ENCODE data around the gene CAPRIN1. TPM values are rescaled to one million over a fixed set of nuclear protein-coding genes. Genes with fewer than 3 reads are reported as not detected.

Gene CAPRIN1
- total RNA-seq, 3 donors from 2014 or later (not counting 1 experiment from before 2014, with no cell fraction given) = 118 to 158 (median 137) TPM

GRCh38 chr11:34132261-34132965 is 80.9 kb downstream of the CAPRIN1 start:
- TF ChIP-seq CTCF (IDR thresholded peaks at IDR 0.05) = no peak
- peaks cover 18% of the 10 kb centered on the region for H3K36me3 Mint-ChIP-seq
- H3K4me3 Mint-ChIP-seq = no peak overlapping the region

GRCh38 chr11:34134765-34135164 is 83.2 kb downstream of the CAPRIN1 start:
- no peaks in the 10 kb centered on the region for H3K4me1 ChIP-seq (ENCODE audit: control insufficient read depth, insufficient read depth, low read length)
- H3K27ac ChIP-seq (ENCODE audit: low read length) = no peak overlapping the region
- Mint-ChIP-seq H3K27me3 (ENCODE audit: low read depth in 2 of 2) (no peaks in the 10 kb centered on the region), H3K4me1 (peaks cover 0 to 10% of the 10 kb centered on the region in 2 donors), H3K27ac (no peak overlapping the region), H3K36me3 (peaks cover 23% of the 10 kb centered on the region), H3K4me3 (no peak overlapping the region), H3K9me3 (no peaks in the 10 kb centered on the region)
- no peak overlapping the region for H3K4me3 ChIP-seq (ENCODE audit: low read length)
- H3K9me3 ChIP-seq (ENCODE audit: control insufficient read depth, insufficient read depth, low read length) = no peaks in the 10 kb centered on the region
- DNase-seq (no peak), ATAC-seq (no peak)
- peaks cover 82% of the 10 kb centered on the region for H3K36me3 ChIP-seq (ENCODE audit: control insufficient read depth, insufficient read depth, low read length)
- intact Hi-C loops (cut with micrococcal nuclease) = no loop called here
- TF ChIP-seq CTCF (IDR thresholded peaks at IDR 0.05) = no peak
- H3K27me3 ChIP-seq (ENCODE audit: control insufficient read depth, insufficient read depth, low read length) = no peaks in the 10 kb centered on the region
- 83% methylated on average over 5 of the region's 5 CpGs for WGBS (ENCODE audit: insufficient coverage)

More at GRCh38 chr11:34132261-34132965, 80.9 kb downstream of the CAPRIN1 start:
- no peaks in the 10 kb centered on the region for H3K4me1 ChIP-seq (ENCODE audit: control insufficient read depth, insufficient read depth, low read length)
- Mint-ChIP-seq H3K27ac (no peak overlapping the region), H3K4me1 (peaks cover 0 to under 1% of the 10 kb centered on the region in 2 donors), H3K27me3 (ENCODE audit: low read depth in 2 of 2) (no peaks in the 10 kb centered on the region), H3K9me3 (no peaks in the 10 kb centered on the region)
- no peak overlapping the region for H3K27ac ChIP-seq (ENCODE audit: low read length)
- no peak overlapping the region for H3K4me3 ChIP-seq (ENCODE audit: low read length)
- H3K36me3 ChIP-seq (ENCODE audit: control insufficient read depth, insufficient read depth, low read length) = peaks cover 76% of the 10 kb centered on the region
- no peaks in the 10 kb centered on the region for H3K9me3 ChIP-seq (ENCODE audit: control insufficient read depth, insufficient read depth, low read length)
- DNase-seq (no peak), ATAC-seq (no peak)
- WGBS (ENCODE audit: insufficient coverage) = 95% methylated on average over 4 of the region's 4 CpGs
- intact Hi-C loops (cut with micrococcal nuclease) = no loop called here
- H3K27me3 ChIP-seq (ENCODE audit: control insufficient read depth, insufficient read depth, low read length) = no peaks in the 10 kb centered on the region

- Mint-ChIP-seq H3K4me1 (peaks cover 0 to 10% of the 10 kb centered on the region in 2 donors), H3K36me3 (peaks cover 23% of the 10 kb centered on the region), H3K4me3 (no peak overlapping the region), H3K27ac (no peak overlapping the region), H3K9me3 (no peaks in the 10 kb centered on the region), H3K27me3 (ENCODE audit: low read depth in 2 of 2) (no peaks in the 10 kb centered on the region)
- no peak for ATAC-seq
- Histone ChIP-seq H3K4me3 (ENCODE audit: low read length) (no peak overlapping the region), H3K36me3 (ENCODE audit: control insufficient read depth, insufficient read depth, low read length) (peaks cover 80% of the 10 kb centered on the region), H3K9me3 (ENCODE audit: control insufficient read depth, insufficient read depth, low read length) (no peaks in the 10 kb centered on the region), H3K27ac (ENCODE audit: low read length) (no peak overlapping the region), H3K27me3 (ENCODE audit: control insufficient read depth, insufficient read depth, low read length) (no peaks in the 10 kb centered on the region), H3K4me1 (ENCODE audit: control insufficient read depth, insufficient read depth, low read length) (no peaks in the 10 kb centered on the region)
- DNase-seq = no peak
- no peak for TF ChIP-seq CTCF (IDR thresholded peaks at IDR 0.05)
- 92% methylated on average over 2 of the region's 3 CpGs for WGBS (ENCODE audit: insufficient coverage)
- intact Hi-C loops (cut with micrococcal nuclease) = no loop called here
Observed at GRCh38 chr11:34135439-34135838, 83.9 kb downstream of the CAPRIN1 start.

- H3K9me3 ChIP-seq (ENCODE audit: control insufficient read depth, insufficient read depth, low read length) = no peaks in the 10 kb centered on the region
- Mint-ChIP-seq H3K27me3 (ENCODE audit: low read depth in 2 of 2) (no peaks in the 10 kb centered on the region), H3K27ac (no peak overlapping the region), H3K4me1 (peaks cover 0 to 10% of the 10 kb centered on the region in 2 donors), H3K4me3 (no peak overlapping the region), H3K9me3 (no peaks in the 10 kb centered on the region), H3K36me3 (peaks cover 27% of the 10 kb centered on the region)
- WGBS (ENCODE audit: insufficient coverage) = 98% methylated on average over 8 of the region's 8 CpGs
- no peak overlapping the region for H3K4me3 ChIP-seq (ENCODE audit: low read length)
- no peaks in the 10 kb centered on the region for H3K27me3 ChIP-seq (ENCODE audit: control insufficient read depth, insufficient read depth, low read length)
- H3K36me3 ChIP-seq (ENCODE audit: control insufficient read depth, insufficient read depth, low read length) = peaks cover 82% of the 10 kb centered on the region
- H3K27ac ChIP-seq (ENCODE audit: low read length) = no peak overlapping the region
- TF ChIP-seq CTCF (IDR thresholded peaks at IDR 0.05) = no peak
- H3K4me1 ChIP-seq (ENCODE audit: control insufficient read depth, insufficient read depth, low read length) = no peaks in the 10 kb centered on the region
- no peak for DNase-seq
- ATAC-seq = no peak
- intact Hi-C loops (cut with micrococcal nuclease) = no loop called here
Observed at GRCh38 chr11:34136420-34136819, 84.9 kb downstream of the CAPRIN1 start.
